RCC 7860 (cell line): Measurements from ENCODE around the gene CHST12.

ENCODE experiments used
- DNase-seq: peaks from one replicate; pipeline ENCODE4 v3.0.0-alpha.2; 2015; ENCODE audit warnings: low spot score
- FAIRE-seq: peaks from 2 replicates; lab custom pipeline; 2012; peaks lifted over from hg19 to GRCh38; lab: Jason Lieb, UNC

CHST12 gene

GRCh38 chr7:2495418-2496299, 92.2 kb downstream of the CHST12 start:
- DNase-seq (no peak), FAIRE-seq (no peak)

- DNase-seq (no peak), FAIRE-seq (no peak)
Observed at GRCh38 chr7:2496375-2496774, 93.0 kb downstream of the CHST12 start.

DNA sequence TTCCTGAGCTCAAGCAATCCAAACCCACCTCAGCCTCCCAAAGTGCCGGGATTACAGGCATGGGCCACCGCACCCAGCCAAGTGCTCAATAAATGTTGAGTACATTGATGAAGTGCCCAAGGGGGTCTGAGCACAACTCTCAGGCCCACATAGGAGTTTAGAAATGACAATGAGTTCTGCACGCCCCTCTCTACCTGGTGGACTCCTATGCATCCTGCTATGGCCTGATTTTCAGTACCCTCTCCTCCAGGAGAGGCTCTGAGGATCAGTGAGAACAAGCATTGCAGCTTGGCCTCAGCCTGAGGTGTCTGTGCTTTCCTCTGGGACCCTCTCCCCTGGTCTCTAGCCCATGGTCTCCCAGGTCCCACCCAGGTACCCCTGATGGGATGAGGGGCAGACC, 93.7 kb downstream of the CHST12 start:
- DNase-seq, result no peak
- no peak for FAIRE-seq

GRCh38 chr7:2497500-2498336, 94.3 kb downstream of the CHST12 start:
- FAIRE-seq (no peak), DNase-seq (no peak)
